WTC11 (cell line): ENCODE data around the gene RPL21. TPM values are rescaled to one million over a fixed set of nuclear protein-coding genes. Genes with fewer than 3 reads are reported as not detected.
"Not testable (repeated sequence)": the region's sequence is repeated elsewhere in the genome, so short reads cannot be mapped to it uniquely, and the experiment has no call there.

Source experiments
- ATAC-seq: fragments of 200-7000 bp; cut with Tn5 transposase; 2 replicates; pipeline ENCODE4 v1.10.0; 2021; ENCODE audit warnings: mild to moderate bottlenecking, moderate library complexity
- CTCF ChIA-PET: fragments of 300-600 bp; sonication (Branson Sonifier 250); formaldehyde crosslinking; loops from one replicate; lab custom pipeline; 2021; ENCODE audit warnings: antibody characterized with exemption; lab: Charles Lee
- POLR2A ChIA-PET: fragments of 350-600 bp; sonication (Branson Sonifier 250); formaldehyde crosslinking; loops from one replicate; lab custom pipeline; 2021; ENCODE audit warnings: antibody characterized with exemption; lab: Charles Lee
- DNase-seq: peaks from one replicate; pipeline ENCODE4 v3.0.0; 2021; ENCODE audit warnings: low spot score
- H3K27ac Mint-ChIP-seq: 2 replicates; pipeline ENCODE4 v1.8.0; 2021; ENCODE audit warnings: mixed read lengths
- H3K27me3 Mint-ChIP-seq: 2 replicates; pipeline ENCODE4 v1.8.0; 2021; ENCODE audit warnings: low read depth, mild to moderate bottlenecking, moderate library complexity, mixed read lengths
- H3K36me3 Mint-ChIP-seq: 2 replicates; pipeline ENCODE4 v1.8.0; 2021; ENCODE audit warnings: mixed read lengths
- H3K4me1 Mint-ChIP-seq: 2 replicates; pipeline ENCODE4 v1.8.0; 2022; ENCODE audit warnings: mixed read lengths
- H3K4me3 Mint-ChIP-seq: 2 replicates; pipeline ENCODE4 v1.8.0; 2021; ENCODE audit warnings: mild to moderate bottlenecking, moderate library complexity, mixed read lengths
- H3K9me3 Mint-ChIP-seq: 2 replicates; pipeline ENCODE4 v1.8.0; 2021; ENCODE audit warnings: mixed read lengths
- AR ChIP-seq: fragments of 250-450 bp; sonication (Bioruptor Pico); IDR thresholded peaks from 2 replicates; pipeline ENCODE4 v1.9.0; 2021; ENCODE audit warnings: mild to moderate bottlenecking
- ATF2 ChIP-seq: sonication (generic); formaldehyde crosslinking; IDR thresholded peaks from 2 replicates; pipeline ENCODE4 v1.8.1; 2022; ENCODE audit warnings: low read depth, missing genetic modification reagents, borderline replicate concordance
- CREM ChIP-seq: sonication (generic); formaldehyde crosslinking; IDR thresholded peaks from 2 replicates; pipeline ENCODE4 v1.8.1; 2022; ENCODE audit warnings: mild to moderate bottlenecking, missing genetic modification reagents, moderate library complexity
- E2F5 ChIP-seq: sonication (generic); formaldehyde crosslinking; IDR thresholded peaks from 2 replicates; pipeline ENCODE4 v1.8.1; 2022; ENCODE audit warnings: mild to moderate bottlenecking, moderate library complexity, missing genetic modification reagents
- IRF2 ChIP-seq: sonication (generic); formaldehyde crosslinking; IDR thresholded peaks from 2 replicates; pipeline ENCODE4 v1.8.0; 2022; ENCODE audit warnings: low read depth, missing genetic modification reagents, borderline replicate concordance
- JAZF1 ChIP-seq: fragments of 250-450 bp; sonication (Bioruptor Pico); IDR thresholded peaks from 2 replicates; pipeline ENCODE4 v1.9.0; 2021; ENCODE audit warnings: moderate library complexity, mild to moderate bottlenecking, inconsistent platforms
- SMAD3 ChIP-seq: sonication (generic); formaldehyde crosslinking; IDR thresholded peaks from 2 replicates; pipeline ENCODE4 v1.8.0; 2022; ENCODE audit warnings: missing genetic modification reagents, mild to moderate bottlenecking, borderline replicate concordance
- ZNF416 ChIP-seq: fragments of 250-450 bp; sonication (Bioruptor Pico); IDR thresholded peaks from 2 replicates; pipeline ENCODE4 v1.9.0; 2021; ENCODE audit warnings: mild to moderate bottlenecking, inconsistent platforms
- total RNA-seq: library from RNA; stranded (reverse); gene quantifications from 3 replicates; pipeline ENCODE4 v1.2.3, GENCODE V29; 2021

The RPL21 gene
- total RNA-seq, 1 experiment from 2014 or later = 1,082 TPM

GRCh38 chr13:27211771-27212364 lies 39.5 kb upstream of the RPL21 start (continued):
- TF ChIP-seq E2F5 (no peak), AR (no peak)

- Mint-ChIP-seq H3K9me3 (peaks cover 28% of the 10 kb centered on the region), H3K4me1 (peaks cover 14% of the 10 kb centered on the region), H3K27me3 (peaks cover 32% of the 10 kb centered on the region)
- H3K36me3 Mint-ChIP-seq, POLR2A ChIA-PET, DNase-seq, H3K27ac Mint-ChIP-seq, H3K4me3 Mint-ChIP-seq, ATAC-seq, CTCF ChIA-PET: not testable (repeated sequence)
These were observed 38.0 kb upstream of the RPL21 start for GRCh38 chr13:27213386-27213785.

- Mint-ChIP-seq H3K36me3 (peaks cover 21% of the 10 kb centered on the region), H3K4me1 (peaks cover 14% of the 10 kb centered on the region), H3K27me3 (peaks cover 72% of the 10 kb centered on the region), H3K9me3 (peaks cover 40% of the 10 kb centered on the region)
- H3K4me3 Mint-ChIP-seq, POLR2A ChIA-PET, ATAC-seq, DNase-seq, CTCF ChIA-PET, H3K27ac Mint-ChIP-seq: not testable (repeated sequence)
These were observed 33.6 kb upstream of the RPL21 start for GRCh38 chr13:27217791-27218190.

- CTCF ChIA-PET, DNase-seq, H3K27ac Mint-ChIP-seq, POLR2A ChIA-PET, ATAC-seq, H3K4me3 Mint-ChIP-seq: not testable (repeated sequence)
- Mint-ChIP-seq H3K4me1 (peaks cover 13% of the 10 kb centered on the region), H3K9me3 (peaks cover 39% of the 10 kb centered on the region), H3K27me3 (peaks cover 82% of the 10 kb centered on the region), H3K36me3 (peaks cover 21% of the 10 kb centered on the region)
These were observed 32.5 kb upstream of the RPL21 start for GRCh38 chr13:27218861-27219260.

GRCh38 chr13:27219611-27220010 lies 31.7 kb upstream of the RPL21 start:
- H3K27ac Mint-ChIP-seq = no peak overlapping the region
- H3K9me3 Mint-ChIP-seq = peaks cover 39% of the 10 kb centered on the region
- H3K27me3 Mint-ChIP-seq = peaks cover 89% of the 10 kb centered on the region
- no peak for DNase-seq
- no peak overlapping the region for H3K4me3 Mint-ChIP-seq
- peaks cover 11% of the 10 kb centered on the region for H3K4me1 Mint-ChIP-seq
- ChIA-PET CTCF (no interaction called here), POLR2A (interaction anchor here (0.6 kb wide), 1 partner anchor 157 kb away, joined by 4 read pairs; no protein-coding TSS in a partner anchor)
- ATAC-seq = no peak
- peaks cover 21% of the 10 kb centered on the region for H3K36me3 Mint-ChIP-seq
- no peak for TF ChIP-seq ATF2
- no peak for TF ChIP-seq SMAD3 (CRISPR knock-in tag)
- no peak for TF ChIP-seq IRF2
- TF ChIP-seq JAZF1 (CRISPR knock-in tag) = no peak
- TF ChIP-seq ZNF416 (CRISPR knock-in tag) = no peak
- no peak for TF ChIP-seq CREM

GRCh38 chr13:27222100-27222499 lies 29.3 kb upstream of the RPL21 start:
- CTCF ChIA-PET, H3K27ac Mint-ChIP-seq, H3K4me1 Mint-ChIP-seq, H3K4me3 Mint-ChIP-seq, ATAC-seq, DNase-seq, POLR2A ChIA-PET: not testable (repeated sequence)
- peaks cover 96% of the 10 kb centered on the region for H3K27me3 Mint-ChIP-seq
- H3K9me3 Mint-ChIP-seq = peaks cover 25% of the 10 kb centered on the region
- H3K36me3 Mint-ChIP-seq = peaks cover 17% of the 10 kb centered on the region
